HEK293 (cell line): Measurements from ENCODE around the gene ST7.

Experiments used
- CTCF ChIA-PET: fragments of 350-600 bp; formaldehyde crosslinking; extraction: SDS; loops from one replicate; lab custom pipeline; 2021; ENCODE audit warnings: antibody characterized with exemption; lab: Yijun Ruan, JAX
- POLR2A ChIA-PET: fragments of 300-600 bp; formaldehyde crosslinking; extraction: SDS; loops from one replicate; lab custom pipeline; 2020; ENCODE audit warnings: antibody characterized with exemption, inconsistent platforms; lab: Yijun Ruan, JAX
- H3K27ac ChIP-seq: fragments of 200-500 bp; sonication (Bioruptor generic); 2 replicates; pipeline ENCODE4 v1.5.1; 2014; ENCODE audit warnings: low read depth, low read length, control low read depth, inconsistent platforms; ENCODE audit errors: extremely low read depth
- H3K36me3 ChIP-seq, 2 experiments: fragments of 200-500 bp in 1 of 2; sonication (Bioruptor generic) in 1 of 2; 1 replicate in 1 of 2; 2 replicates in 1 of 2; pipeline ENCODE4 v1.5.1; 2014 to 2017; ENCODE audit warnings: inconsistent platforms in 2 of 2, low read length in 2 of 2; ENCODE audit not compliant: control insufficient read depth in 2 of 2, insufficient read depth in 1 of 2
- H3K4me1 ChIP-seq: fragments of 200-500 bp; sonication (Bioruptor generic); 2 replicates; pipeline ENCODE4 v1.5.1; 2014; ENCODE audit warnings: mild to moderate bottlenecking, low read length, inconsistent platforms; ENCODE audit not compliant: control insufficient read depth, insufficient read depth
- H3K4me3 ChIP-seq: 2 replicates; pipeline ENCODE4 v1.5.1; 2011; ENCODE audit warnings: low read depth, mild to moderate bottlenecking, control low read depth, low read length, moderate library complexity
- H3K9me3 ChIP-seq: fragments of 200-500 bp; sonication (Bioruptor generic); 2 replicates; pipeline ENCODE4 v1.5.1; 2014; ENCODE audit warnings: low read depth, low read length, inconsistent platforms; ENCODE audit not compliant: control insufficient read depth, insufficient read depth
- CTCF ChIP-seq: fragments of 450-650 bp; formaldehyde crosslinking; IDR thresholded peaks from 2 replicates; pipeline ENCODE4 v1.5.1; 2016; ENCODE audit warnings: missing biosample characterization, missing genetic modification characterization
- KLF1 ChIP-seq: fragments of 450-650 bp; formaldehyde crosslinking; IDR thresholded peaks from 2 replicates; pipeline ENCODE4 v1.5.1; 2016; ENCODE audit warnings: missing biosample characterization, missing genetic modification characterization
- PRDM6 ChIP-seq: fragments of 450-650 bp; formaldehyde crosslinking; IDR thresholded peaks from 2 replicates; pipeline ENCODE4 v1.5.1; 2017; ENCODE audit warnings: missing biosample characterization, missing genetic modification characterization
- SETDB1 ChIP-seq: IDR thresholded peaks from one replicate; pipeline ENCODE4 v1.6.1; 2017; ENCODE audit warnings: mild to moderate bottlenecking, low read length, moderate library complexity, mixed read lengths; ENCODE audit not compliant: insufficient read length
- WT1 ChIP-seq: fragments of 450-650 bp; formaldehyde crosslinking; IDR thresholded peaks from 2 replicates; pipeline ENCODE4 v1.5.1; 2016; ENCODE audit warnings: missing biosample characterization, missing genetic modification characterization
- ZBTB7A ChIP-seq: fragments of 450-650 bp; formaldehyde crosslinking; IDR thresholded peaks from 2 replicates; pipeline ENCODE4 v1.5.1; 2016; ENCODE audit warnings: low read depth, missing biosample characterization, missing genetic modification characterization
- ZBTB8A ChIP-seq: fragments of 450-650 bp; formaldehyde crosslinking; IDR thresholded peaks from 2 replicates; pipeline ENCODE4 v1.5.1; 2016; ENCODE audit warnings: missing biosample characterization, missing genetic modification characterization
- ZNF10 ChIP-seq: fragments of 450-650 bp; formaldehyde crosslinking; IDR thresholded peaks from 2 replicates; pipeline ENCODE4 v1.5.1; 2017; ENCODE audit warnings: missing biosample characterization, missing genetic modification characterization
- ZNF558 ChIP-seq: fragments of 450-650 bp; formaldehyde crosslinking; IDR thresholded peaks from 2 replicates; pipeline ENCODE4 v1.5.1; 2016; ENCODE audit warnings: missing biosample characterization, missing genetic modification characterization
- ZNF624 ChIP-seq: fragments of 450-650 bp; formaldehyde crosslinking; IDR thresholded peaks from 2 replicates; pipeline ENCODE4 v1.5.1; 2017; ENCODE audit warnings: missing biosample characterization, missing genetic modification characterization
- ZNF707 ChIP-seq: fragments of 450-650 bp; formaldehyde crosslinking; IDR thresholded peaks from 2 replicates; pipeline ENCODE4 v1.5.1; 2016; ENCODE audit warnings: missing biosample characterization, missing genetic modification characterization
- ZNF76 ChIP-seq: fragments of 450-650 bp; formaldehyde crosslinking; IDR thresholded peaks from 2 replicates; pipeline ENCODE4; 2016; ENCODE audit warnings: low read depth, missing biosample characterization, missing genetic modification characterization, borderline replicate concordance
- ZNF768 ChIP-seq: fragments of 450-650 bp; formaldehyde crosslinking; IDR thresholded peaks from 2 replicates; pipeline ENCODE4 v1.5.1; 2018; ENCODE audit warnings: missing biosample characterization, mild to moderate bottlenecking, missing genetic modification characterization
- ZNF843 ChIP-seq: fragments of 450-650 bp; formaldehyde crosslinking; IDR thresholded peaks from 2 replicates; pipeline ENCODE4 v1.5.1; 2016; ENCODE audit warnings: missing biosample characterization, missing genetic modification characterization
- ZSCAN16 ChIP-seq: fragments of 450-650 bp; formaldehyde crosslinking; IDR thresholded peaks from 2 replicates; pipeline ENCODE4 v1.5.1; 2016; ENCODE audit warnings: missing biosample characterization, missing genetic modification characterization
- ZSCAN23 ChIP-seq: fragments of 450-650 bp; formaldehyde crosslinking; IDR thresholded peaks from 2 replicates; pipeline ENCODE4 v1.5.1; 2016; ENCODE audit warnings: missing biosample characterization, missing genetic modification characterization
- TF ChIP-seq, protein P1 (sequence below): fragments of 450-650 bp; formaldehyde crosslinking; IDR thresholded peaks from 2 replicates; pipeline ENCODE4 v1.5.1; 2016; ENCODE audit warnings: missing biosample characterization, missing genetic modification characterization
- TF ChIP-seq, protein P2 (sequence below): fragments of 450-650 bp; formaldehyde crosslinking; IDR thresholded peaks from 2 replicates; pipeline ENCODE4 v1.5.1; 2016; ENCODE audit warnings: missing biosample characterization, missing genetic modification characterization, borderline replicate concordance
- TF ChIP-seq, protein P3 (sequence below): fragments of 450-650 bp; formaldehyde crosslinking; IDR thresholded peaks from 2 replicates; pipeline ENCODE4 v1.5.1; 2016; ENCODE audit warnings: missing biosample characterization, missing genetic modification characterization

ST7 gene

DNA sequence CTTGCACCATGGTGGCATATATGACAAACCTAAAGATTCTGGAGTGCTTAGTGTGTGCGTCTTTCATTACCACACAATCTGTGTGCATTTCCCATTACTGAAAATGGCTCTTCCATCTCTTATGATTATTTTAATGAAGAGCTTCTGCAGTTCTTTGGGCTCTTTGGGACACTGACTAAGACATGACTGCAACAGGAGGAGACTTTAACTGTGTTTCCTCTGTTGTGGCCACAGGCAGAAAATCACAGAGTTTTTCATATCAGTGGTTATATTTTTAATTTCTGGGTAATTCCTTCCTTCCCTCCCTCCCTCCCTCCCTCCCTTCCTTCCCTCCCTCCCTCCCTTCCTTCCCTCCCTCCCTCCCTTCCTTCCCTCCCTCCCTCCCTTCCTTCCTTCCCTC lies 311.4 kb downstream of the ST7 start:
- TF ChIP-seq, protein P1, sequence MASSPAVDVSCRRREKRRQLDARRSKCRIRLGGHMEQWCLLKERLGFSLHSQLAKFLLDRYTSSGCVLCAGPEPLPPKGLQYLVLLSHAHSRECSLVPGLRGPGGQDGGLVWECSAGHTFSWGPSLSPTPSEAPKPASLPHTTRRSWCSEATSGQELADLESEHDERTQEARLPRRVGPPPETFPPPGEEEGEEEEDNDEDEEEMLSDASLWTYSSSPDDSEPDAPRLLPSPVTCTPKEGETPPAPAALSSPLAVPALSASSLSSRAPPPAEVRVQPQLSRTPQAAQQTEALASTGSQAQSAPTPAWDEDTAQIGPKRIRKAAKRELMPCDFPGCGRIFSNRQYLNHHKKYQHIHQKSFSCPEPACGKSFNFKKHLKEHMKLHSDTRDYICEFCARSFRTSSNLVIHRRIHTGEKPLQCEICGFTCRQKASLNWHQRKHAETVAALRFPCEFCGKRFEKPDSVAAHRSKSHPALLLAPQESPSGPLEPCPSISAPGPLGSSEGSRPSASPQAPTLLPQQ (tag by site-specific recombination): no peak
- TF ChIP-seq ZNF707 (tag by site-specific recombination) (no peak), KLF1 (no peak), ZNF624 (tag by site-specific recombination) (no peak), SETDB1 (no peak), ZSCAN23 (tag by site-specific recombination) (no peak), ZNF558 (tag by site-specific recombination) (no peak), ZBTB8A (tag by site-specific recombination) (no peak), ZNF768 (tag by site-specific recombination) (no peak), CTCF (tag by site-specific recombination) (no peak), ZSCAN16 (tag by site-specific recombination) (no peak)
- TF ChIP-seq, protein P2, sequence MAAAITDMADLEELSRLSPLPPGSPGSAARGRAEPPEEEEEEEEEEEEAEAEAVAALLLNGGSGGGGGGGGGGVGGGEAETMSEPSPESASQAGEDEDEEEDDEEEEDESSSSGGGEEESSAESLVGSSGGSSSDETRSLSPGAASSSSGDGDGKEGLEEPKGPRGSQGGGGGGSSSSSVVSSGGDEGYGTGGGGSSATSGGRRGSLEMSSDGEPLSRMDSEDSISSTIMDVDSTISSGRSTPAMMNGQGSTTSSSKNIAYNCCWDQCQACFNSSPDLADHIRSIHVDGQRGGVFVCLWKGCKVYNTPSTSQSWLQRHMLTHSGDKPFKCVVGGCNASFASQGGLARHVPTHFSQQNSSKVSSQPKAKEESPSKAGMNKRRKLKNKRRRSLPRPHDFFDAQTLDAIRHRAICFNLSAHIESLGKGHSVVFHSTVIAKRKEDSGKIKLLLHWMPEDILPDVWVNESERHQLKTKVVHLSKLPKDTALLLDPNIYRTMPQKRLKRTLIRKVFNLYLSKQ (tag by site-specific recombination): no peak
- Histone ChIP-seq H3K36me3 (no peaks in the 10 kb centered on the region), H3K4me1 (no peaks in the 10 kb centered on the region), H3K27ac (no peak overlapping the region), H3K4me3 (no peak overlapping the region), H3K9me3 (no peaks in the 10 kb centered on the region)
- ChIA-PET POLR2A (interaction anchor here (0.6 kb wide), 1 partner anchor 22 kb away, joined by 3 read pairs; no protein-coding TSS in a partner anchor), CTCF (interaction anchor here (0.6 kb wide), 1 partner anchor 191 kb away, joined by 3 read pairs; no protein-coding TSS in a partner anchor)

DNA sequence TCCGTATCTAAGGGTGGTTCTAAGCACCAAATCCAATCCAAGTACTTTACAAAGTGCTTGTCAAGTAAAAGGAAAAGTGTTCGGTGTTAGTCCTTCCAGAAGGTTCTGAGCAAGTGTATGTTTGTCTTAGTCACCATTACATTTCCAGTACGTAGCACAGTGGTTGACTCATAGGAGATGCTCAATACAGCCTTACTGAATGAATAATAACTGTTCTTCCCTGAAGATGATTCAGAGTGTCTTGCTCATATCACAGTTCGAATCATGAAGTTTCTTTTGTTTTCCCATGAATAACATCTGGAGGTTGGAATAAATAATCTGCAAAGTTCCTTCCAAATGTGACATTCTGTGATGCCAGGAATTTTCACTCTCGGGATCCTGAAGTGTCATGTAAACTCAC lies 316.1 kb downstream of the ST7 start:
- Histone ChIP-seq H3K36me3 (no peaks in the 10 kb centered on the region), H3K27ac (no peak overlapping the region), H3K9me3 (no peaks in the 10 kb centered on the region), H3K4me3 (no peak overlapping the region), H3K4me1 (0 out of 2 replicates have a peak, but pooled peaks cover 9% of the 10 kb centered on the region)
- ChIA-PET POLR2A (no interaction called here), CTCF (no interaction called here)
- no peak for TF ChIP-seq ZNF10
- TF ChIP-seq, protein P3, sequence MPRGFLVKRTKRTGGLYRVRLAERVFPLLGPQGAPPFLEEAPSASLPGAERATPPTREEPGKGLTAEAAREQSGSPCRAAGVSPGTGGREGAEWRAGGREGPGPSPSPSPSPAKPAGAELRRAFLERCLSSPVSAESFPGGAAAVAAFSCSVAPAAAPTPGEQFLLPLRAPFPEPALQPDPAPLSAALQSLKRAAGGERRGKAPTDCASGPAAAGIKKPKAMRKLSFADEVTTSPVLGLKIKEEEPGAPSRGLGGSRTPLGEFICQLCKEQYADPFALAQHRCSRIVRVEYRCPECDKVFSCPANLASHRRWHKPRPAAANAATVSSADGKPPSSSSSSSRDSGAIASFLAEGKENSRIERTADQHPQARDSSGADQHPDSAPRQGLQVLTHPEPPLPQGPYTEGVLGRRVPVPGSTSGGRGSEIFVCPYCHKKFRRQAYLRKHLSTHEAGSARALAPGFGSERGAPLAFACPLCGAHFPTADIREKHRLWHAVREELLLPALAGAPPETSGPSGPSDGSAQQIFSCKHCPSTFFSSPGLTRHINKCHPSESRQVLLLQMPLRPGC (tag by site-specific recombination): 0 out of 2 replicates have a peak, but pooled peaks have one; percentile 18

- TF ChIP-seq ZNF843: peak; percentile 23; the same call in 1 of the 2 replicates
- TF ChIP-seq ZNF76 (tag by site-specific recombination): no peak
- TF ChIP-seq ZBTB7A (tag by site-specific recombination): no peak
- peak; percentile 71 for TF ChIP-seq PRDM6
- peak; percentile 94 for TF ChIP-seq WT1 (tag by site-specific recombination)
- CTCF ChIA-PET: no interaction called here
- Histone ChIP-seq H3K4me1 (0 out of 2 replicates have a peak, but pooled peaks cover 9% of the 10 kb centered on the region), H3K4me3 (no peak overlapping the region), H3K36me3 (no peaks in the 10 kb centered on the region), H3K27ac (no peak overlapping the region), H3K9me3 (no peaks in the 10 kb centered on the region)
- POLR2A ChIA-PET: no interaction called here
Measured at GRCh38 chr7:117269886-117270285, 316.6 kb downstream of the ST7 start.
